Measurements from ENCODE around the gene CDH4. TPM values are rescaled to one million over a fixed set of nuclear protein-coding genes. Genes with fewer than 3 reads are reported as not detected.

CDH4 gene
- total and polyA plus RNA-seq, 2 of the 4 experiments (the other 2 are of a cell fraction), result 1.6 to 3.5 TPM

- H2BK120ac ChIP-seq (ENCODE audit: low read depth, low read length), result no peak overlapping the region
- 60% methylated on average over 1 of the region's 7 CpGs; no CpG with 5 or more reads in 1 of the 2 experiments for WGBS, 2 experiments (ENCODE audit: extremely low coverage in 2 of 2, insufficient read length in 1 of 2)
- TF ChIP-seq BHLHE40 (IDR thresholded peaks at IDR 0.05; ENCODE audit: low read depth, low read length) (no peak), RFX5 (IDR thresholded peaks at IDR 0.05; ENCODE audit: low read depth, low read length) (no peak), POLR2A (IDR thresholded peaks at IDR 0.05; ENCODE audit: low read depth, low read length) (no peak), CTCF (conservative IDR thresholded peaks at IDR 0.05; ENCODE audit: low read depth, low read length) (no peak), MXI1 (IDR thresholded peaks at IDR 0.05; ENCODE audit: borderline replicate concordance, low read depth, low read length) (no peak), CHD1 (IDR thresholded peaks at IDR 0.05; ENCODE audit: low read depth, low read length) (no peak), SMC3 (IDR thresholded peaks at IDR 0.05; ENCODE audit: low read depth, low read length) (no peak), FOS (IDR thresholded peaks at IDR 0.05; ENCODE audit: low read depth, low read length) (no peak)
- peaks cover 2% of the 10 kb centered on the region; the same call in 1 of the 2 replicates for H3K27me3 ChIP-seq (ENCODE audit: control insufficient read depth, insufficient read depth, low read length)
- H3K56ac ChIP-seq (ENCODE audit: extremely low read depth, insufficient read depth, low read length), result no peak overlapping the region
- no peak overlapping the region for H3K18ac ChIP-seq (ENCODE audit: low read depth, low read length)
- no peaks in the 10 kb centered on the region for H3K79me1 ChIP-seq (ENCODE audit: low read depth in 1 of 2, low read length in 2 of 2)
- no peak overlapping the region for H4K91ac ChIP-seq (ENCODE audit: insufficient read depth, low read depth, low read length)
- no peak overlapping the region for H4K5ac ChIP-seq (ENCODE audit: low read depth, low read length)
- BruUV-seq (replicated peaks), result no TSS peak
- H3K4me3 ChIP-seq (ENCODE audit: insufficient read depth, low read depth, low read length), result no peak overlapping the region
- no peak overlapping the region for H3K14ac ChIP-seq (replicated peaks; ENCODE audit: low read depth, low read length)
- no peaks in the 10 kb centered on the region for H4K20me1 ChIP-seq (ENCODE audit: insufficient read depth, low read length)
- ATAC-seq (ENCODE audit: low read depth) (no peak), DNase-seq (no peak)
- H2BK15ac ChIP-seq (ENCODE audit: low read depth, low read length), result no peak overlapping the region
- no peak overlapping the region for H3K23ac ChIP-seq (ENCODE audit: low read depth, low read length)
- no peak overlapping the region for H2AFZ ChIP-seq (replicated peaks; ENCODE audit: low read length, poor library complexity)
- H2AK5ac ChIP-seq (ENCODE audit: low read depth, low read length), result no peak overlapping the region
- H3K4me1 ChIP-seq (ENCODE audit: control insufficient read depth, insufficient read depth, low read length), result no peaks in the 10 kb centered on the region
- ChIA-PET CTCF (no interaction called here), POLR2A (ENCODE audit: unreplicated experiment) (no interaction called here)
- no peaks in the 10 kb centered on the region for H3K9me3 ChIP-seq (ENCODE audit: control insufficient read depth, insufficient read depth, low read length)
- in situ Hi-C loops (cut with MboI; ENCODE audit: low sequenced_read_pairs) (no loop called here), intact Hi-C loops (cut with micrococcal nuclease) (no loop called here), dilution Hi-C loops (cut with HindIII; ENCODE audit: low sequenced_read_pairs, unreplicated experiment) (no loop called here)
- H3K9ac ChIP-seq (ENCODE audit: low read depth, low read length), result no peak overlapping the region
- H3K27ac ChIP-seq (ENCODE audit: insufficient read depth, low read length), result no peak overlapping the region
- no peak overlapping the region for H3K4me2 ChIP-seq (ENCODE audit: low read depth, low read length)
- H3K9me1 ChIP-seq (ENCODE audit: insufficient read depth, low read length), result no peaks in the 10 kb centered on the region
- H2BK5ac ChIP-seq (ENCODE audit: low read depth, low read length, poor library complexity, severe bottlenecking), result no peak overlapping the region
- no peak overlapping the region for H4K8ac ChIP-seq (ENCODE audit: low read depth in 2 of 2, low read length in 2 of 2)
- H3K36me3 ChIP-seq (ENCODE audit: control insufficient read depth, insufficient read depth, low read length), result no peaks in the 10 kb centered on the region
- no peak overlapping the region for H2BK20ac ChIP-seq (ENCODE audit: low read depth, low read length)
- H3K4ac ChIP-seq (ENCODE audit: low read depth, low read length), result no peak overlapping the region
- H2AK9ac ChIP-seq (replicated peaks; ENCODE audit: low read depth, low read length, poor library complexity), result no peak overlapping the region
Measured at GRCh38 chr20:61760731-61761130, 508.7 kb downstream of the CDH4 start.

Measured in IMR-90 (cell line).